Epithelial cell of proximal tubule (primary cell): ENCODE results near the gene VPS26A. TPM values are rescaled to one million over a fixed set of nuclear protein-coding genes. Genes with fewer than 3 reads are reported as not detected.
A peak's percentile ranks its signal among the peaks of the same experiment; 100 is the strongest.

Experiments used
- DNase-seq: peaks from one replicate; pipeline ENCODE4 v3.0.0-alpha.2; 2011; ENCODE audit warnings: low read depth
- H3K4me3 ChIP-seq: 2 replicates; pipeline ENCODE4 v1.5.1; 2011; ENCODE audit warnings: low read depth, mild to moderate bottlenecking, low read length
- total RNA-seq: library from RNA; depleted of rRNA; stranded (reverse); fragments of >200 nt; gene quantifications from 2 replicates; pipeline ENCODE4 v1.2.3, GENCODE V29; 2015
- TF ChIP-seq, protein P1 (sequence below): conservative IDR thresholded peaks from 2 replicates; pipeline ENCODE4 v1.5.1; 2012; ENCODE audit warnings: low read depth, mild to moderate bottlenecking, low read length

VPS26A gene
- total RNA-seq, 1 donor from 2014 or later = 23.6 TPM

- H3K4me3 ChIP-seq = no peak overlapping the region
- TF ChIP-seq, protein P1, sequence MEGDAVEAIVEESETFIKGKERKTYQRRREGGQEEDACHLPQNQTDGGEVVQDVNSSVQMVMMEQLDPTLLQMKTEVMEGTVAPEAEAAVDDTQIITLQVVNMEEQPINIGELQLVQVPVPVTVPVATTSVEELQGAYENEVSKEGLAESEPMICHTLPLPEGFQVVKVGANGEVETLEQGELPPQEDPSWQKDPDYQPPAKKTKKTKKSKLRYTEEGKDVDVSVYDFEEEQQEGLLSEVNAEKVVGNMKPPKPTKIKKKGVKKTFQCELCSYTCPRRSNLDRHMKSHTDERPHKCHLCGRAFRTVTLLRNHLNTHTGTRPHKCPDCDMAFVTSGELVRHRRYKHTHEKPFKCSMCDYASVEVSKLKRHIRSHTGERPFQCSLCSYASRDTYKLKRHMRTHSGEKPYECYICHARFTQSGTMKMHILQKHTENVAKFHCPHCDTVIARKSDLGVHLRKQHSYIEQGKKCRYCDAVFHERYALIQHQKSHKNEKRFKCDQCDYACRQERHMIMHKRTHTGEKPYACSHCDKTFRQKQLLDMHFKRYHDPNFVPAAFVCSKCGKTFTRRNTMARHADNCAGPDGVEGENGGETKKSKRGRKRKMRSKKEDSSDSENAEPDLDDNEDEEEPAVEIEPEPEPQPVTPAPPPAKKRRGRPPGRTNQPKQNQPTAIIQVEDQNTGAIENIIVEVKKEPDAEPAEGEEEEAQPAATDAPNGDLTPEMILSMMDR = no peak
- no peak for DNase-seq
These were observed 94.9 kb downstream of the VPS26A start for GRCh38 chr10:69218831-69219230.

GRCh38 chr10:69220041-69220451 lies 96.1 kb downstream of the VPS26A start, which contains the start of gene HKDC1:
Gene HKDC1, plus strand, starts transcription at chr10:69220332. Its CDS starts 104 bp downstream, at chr10:69220436.
- DNase-seq = peak; percentile 70
- TF ChIP-seq, protein P1 = no peak
- peak within 1 kb of the TSS; percentile 83 for H3K4me3 ChIP-seq

DNA sequence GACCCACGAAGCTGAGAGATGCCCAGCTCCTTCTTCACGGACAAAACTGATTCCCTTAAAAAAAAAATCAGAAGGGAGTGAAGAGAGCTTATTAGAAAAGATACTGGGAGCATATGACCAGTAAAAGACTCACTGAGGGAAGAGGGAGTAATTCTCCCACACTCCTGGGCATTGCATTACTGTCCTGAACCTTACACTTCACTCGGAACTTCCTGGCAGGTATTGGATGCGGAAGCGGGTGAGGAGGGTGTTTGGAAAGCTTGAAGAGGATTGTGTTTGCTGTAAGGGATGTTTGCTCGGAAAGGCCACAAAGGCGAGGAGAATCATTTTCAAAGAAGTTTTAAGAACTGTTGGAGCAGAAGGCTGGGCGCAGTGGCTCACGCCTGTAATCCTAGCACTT lies 96.5 kb downstream of the VPS26A start:
- no peak for DNase-seq

More for the DNA sequence above, 96.5 kb downstream of the VPS26A start:
- TF ChIP-seq, protein P1 = no peak
- H3K4me3 ChIP-seq = peak overlapping the region; percentile 83

Other genes starting within 250 kb of the VPS26A start
- 32.8 and 35.6 TPM in 2 replicates for gene DDX50, start 222.9 kb upstream of the VPS26A start, total RNA-seq
- gene DDX21, start 168.0 kb upstream of the VPS26A start, total RNA-seq = 84.9 and 149 TPM in 2 replicates
- 51.4 and 69.2 TPM in 2 replicates for gene KIFBP, start 135.4 kb upstream of the VPS26A start, total RNA-seq
- 8.5 and 121 TPM in 2 replicates for gene SRGN, start 36.1 kb upstream of the VPS26A start, total RNA-seq
- 29.0 and 38.0 TPM in 2 replicates for gene SUPV3L1, start 56.1 kb downstream of the VPS26A start, total RNA-seq
- 42.0 and 75.2 TPM in 2 replicates for gene HKDC1, start 96.2 kb downstream of the VPS26A start, total RNA-seq
- gene HK1, start 154.3 kb downstream of the VPS26A start, total RNA-seq = 84.4 and 99.7 TPM in 2 replicates